ENCODE data around the gene FAM181A.

DNA sequence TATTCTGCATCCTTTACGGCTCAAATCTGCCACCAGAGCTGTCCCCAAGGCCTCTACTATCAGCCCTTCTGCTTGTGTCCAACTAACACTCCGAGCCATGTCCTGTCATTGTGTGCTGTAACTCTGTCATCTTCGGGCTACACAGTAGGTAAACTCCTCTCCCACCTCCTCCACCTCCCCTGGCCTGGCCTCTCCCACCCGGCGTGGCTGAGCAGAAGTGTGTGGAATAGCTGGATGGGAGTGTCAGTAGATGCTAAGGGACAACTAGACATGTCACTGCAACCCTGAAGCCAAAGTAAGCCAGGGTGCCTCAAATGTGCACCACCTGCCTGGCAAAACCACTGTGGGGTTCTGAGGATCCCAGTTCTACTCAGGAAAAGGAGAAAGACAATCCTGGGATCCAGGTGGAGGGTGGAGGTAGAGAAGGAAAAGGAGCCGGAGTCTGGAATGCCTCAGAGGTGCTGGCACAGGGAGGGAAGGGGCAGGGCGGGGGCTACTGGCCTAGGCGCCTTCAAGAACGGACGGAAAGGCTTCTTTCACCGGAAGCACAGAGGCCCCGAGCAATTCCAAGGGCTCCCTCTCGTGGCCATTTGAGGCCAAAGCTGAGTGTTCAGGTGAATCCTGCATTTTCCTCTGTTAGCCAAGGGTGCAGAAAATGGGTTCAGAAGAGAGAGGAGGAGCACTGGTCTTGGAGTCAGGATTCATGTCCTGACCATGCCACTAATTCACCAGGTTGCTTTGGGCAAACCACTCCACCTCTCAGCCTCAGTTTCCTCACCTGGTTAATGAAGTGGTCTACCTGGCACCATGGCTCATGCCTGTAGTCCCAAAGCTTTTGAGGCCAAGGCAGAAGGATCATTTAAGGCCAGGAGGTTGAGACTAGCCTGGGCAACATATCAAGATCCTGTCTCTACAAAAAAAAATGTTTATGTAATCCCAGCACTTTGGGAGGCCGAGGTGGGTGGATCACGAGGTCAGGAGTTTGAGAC lies 20.5 kb upstream of the FAM181A start:
- TF ChIP-seq, protein P1, sequence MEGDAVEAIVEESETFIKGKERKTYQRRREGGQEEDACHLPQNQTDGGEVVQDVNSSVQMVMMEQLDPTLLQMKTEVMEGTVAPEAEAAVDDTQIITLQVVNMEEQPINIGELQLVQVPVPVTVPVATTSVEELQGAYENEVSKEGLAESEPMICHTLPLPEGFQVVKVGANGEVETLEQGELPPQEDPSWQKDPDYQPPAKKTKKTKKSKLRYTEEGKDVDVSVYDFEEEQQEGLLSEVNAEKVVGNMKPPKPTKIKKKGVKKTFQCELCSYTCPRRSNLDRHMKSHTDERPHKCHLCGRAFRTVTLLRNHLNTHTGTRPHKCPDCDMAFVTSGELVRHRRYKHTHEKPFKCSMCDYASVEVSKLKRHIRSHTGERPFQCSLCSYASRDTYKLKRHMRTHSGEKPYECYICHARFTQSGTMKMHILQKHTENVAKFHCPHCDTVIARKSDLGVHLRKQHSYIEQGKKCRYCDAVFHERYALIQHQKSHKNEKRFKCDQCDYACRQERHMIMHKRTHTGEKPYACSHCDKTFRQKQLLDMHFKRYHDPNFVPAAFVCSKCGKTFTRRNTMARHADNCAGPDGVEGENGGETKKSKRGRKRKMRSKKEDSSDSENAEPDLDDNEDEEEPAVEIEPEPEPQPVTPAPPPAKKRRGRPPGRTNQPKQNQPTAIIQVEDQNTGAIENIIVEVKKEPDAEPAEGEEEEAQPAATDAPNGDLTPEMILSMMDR (IDR thresholded peaks at IDR 0.05; ENCODE audit: insufficient read depth, low read depth, low read length): peak; percentile 56
- no peak for TF ChIP-seq EZH2 (IDR thresholded peaks at IDR 0.05; ENCODE audit: insufficient read depth, low read length)

Data from astrocyte (in vitro differentiated cells and primary cell).